Stimulated activated CD4-positive, alpha-beta T cell treated with anti-CD3 and anti-CD28 coated beads, Interleukin-4, amount 100 ng/mL, for 4 hours (primary cell): ENCODE results near the gene ERC2.

Experiments
- DNase-seq, 2 experiments: peaks; one replicate each; pipeline ENCODE4 v3.0.0-alpha.2; 2020

The ERC2 gene

GRCh38 chr3:55559500-55560423, 908.5 kb downstream of the ERC2 start:
- DNase-seq, result no peak

GRCh38 chr3:55558316-55558715, 910.0 kb downstream of the ERC2 start:
- DNase-seq, result no peak

DNA sequence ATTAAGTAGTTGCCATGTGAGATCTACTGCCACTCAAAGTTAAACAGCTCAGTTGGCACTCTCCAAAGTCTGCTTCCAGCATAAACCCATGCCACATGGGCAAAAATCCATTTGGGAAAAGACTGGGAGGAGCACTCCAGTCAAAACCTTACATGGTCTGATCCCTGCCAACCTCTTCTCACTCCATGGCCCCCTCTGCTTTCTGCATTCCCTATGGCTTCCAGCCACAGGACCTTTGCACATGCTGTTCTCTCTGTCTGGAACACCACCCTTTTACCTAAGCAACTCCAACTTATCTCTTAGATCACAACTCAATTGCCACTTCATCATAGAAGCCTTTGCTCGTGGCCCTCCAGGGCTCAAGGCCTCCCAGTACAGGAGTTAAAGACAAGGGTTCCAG, 910.7 kb downstream of the ERC2 start:
- DNase-seq, result no peak

- DNase-seq, result no peak
Measured at GRCh38 chr3:55556619-55557537, 911.4 kb downstream of the ERC2 start.

DNA sequence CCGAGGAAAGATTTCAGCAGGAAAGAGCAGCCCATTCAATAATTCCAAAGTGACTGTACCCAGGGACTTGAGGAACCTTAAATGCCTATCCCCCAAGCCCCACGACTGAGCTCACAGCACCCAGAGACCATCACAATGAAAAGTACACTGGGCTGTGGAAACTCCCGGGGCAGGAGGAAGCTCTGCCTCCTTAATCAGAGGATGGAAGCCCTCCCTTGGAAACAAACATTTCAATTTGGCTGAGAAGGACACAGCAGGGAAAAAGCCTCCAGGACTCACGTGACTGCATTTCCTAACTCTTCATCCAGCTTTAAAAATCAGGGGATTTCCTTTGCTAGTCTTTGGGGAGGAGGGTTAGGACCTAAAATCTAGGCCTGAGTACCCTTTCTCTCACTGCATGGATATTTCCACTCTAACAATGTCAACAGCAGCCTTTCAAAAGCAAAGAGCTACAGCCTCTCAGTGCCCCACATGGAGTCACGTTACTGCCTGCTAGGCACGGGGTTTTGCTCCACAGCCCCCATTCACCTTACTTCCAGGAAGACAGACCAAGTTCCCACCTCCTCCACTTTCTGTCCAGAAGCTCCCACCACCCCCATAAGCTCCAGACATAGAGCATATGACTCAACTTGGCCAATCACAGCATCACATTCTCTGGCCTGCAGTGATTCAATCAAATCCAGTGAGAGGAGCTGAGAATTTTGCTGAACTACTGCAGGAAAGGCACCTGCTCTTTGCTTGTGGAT, 912.2 kb downstream of the ERC2 start:
- no peak for DNase-seq

- no peak for DNase-seq
Measured at GRCh38 chr3:55554634-55555425, 913.4 kb downstream of the ERC2 start.

- DNase-seq, result no peak
Measured at GRCh38 chr3:55551644-55552043, 916.6 kb downstream of the ERC2 start.

DNA sequence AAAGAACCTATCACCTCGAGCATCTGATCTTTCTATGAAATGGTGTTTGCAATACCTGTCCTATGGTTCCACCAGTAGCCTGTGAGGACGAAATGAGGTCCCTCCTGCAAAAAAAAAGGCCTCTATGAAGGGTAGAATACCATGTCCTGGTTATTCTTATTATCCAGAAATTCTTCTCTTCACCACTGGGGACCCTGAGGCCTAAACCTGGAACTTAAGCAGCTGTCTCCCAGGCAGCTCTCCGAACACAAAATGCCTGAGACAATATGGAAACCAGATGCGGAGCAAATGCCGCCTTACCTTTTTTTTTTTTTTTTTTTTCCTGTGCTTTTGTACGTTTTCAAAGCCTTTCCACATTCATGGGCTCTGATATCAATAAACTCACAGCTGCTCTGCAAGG, 919.1 kb downstream of the ERC2 start:
- no peak for DNase-seq

- no peak for DNase-seq
Measured at GRCh38 chr3:55546866-55547669, 921.2 kb downstream of the ERC2 start.

DNA sequence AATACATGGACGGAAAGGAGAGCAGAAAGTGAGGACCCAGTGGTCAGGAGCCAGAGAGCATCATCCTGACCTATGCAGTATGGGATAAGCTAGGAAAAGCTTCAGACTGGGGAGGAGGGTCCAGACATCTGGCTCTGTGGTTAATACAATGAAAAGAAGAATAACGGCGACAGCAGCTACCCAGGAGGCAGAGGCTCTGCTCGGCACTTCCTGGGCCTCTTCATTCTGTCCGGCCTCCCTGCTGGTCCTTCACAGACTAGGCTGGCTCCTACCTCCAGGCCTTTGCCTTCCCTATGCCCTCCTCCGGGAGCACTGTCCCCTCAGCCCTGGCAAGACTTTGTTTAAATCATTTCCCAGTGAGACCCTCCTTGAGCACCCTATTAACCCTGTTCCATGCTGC, 922.3 kb downstream of the ERC2 start:
- DNase-seq, result no peak

DNA sequence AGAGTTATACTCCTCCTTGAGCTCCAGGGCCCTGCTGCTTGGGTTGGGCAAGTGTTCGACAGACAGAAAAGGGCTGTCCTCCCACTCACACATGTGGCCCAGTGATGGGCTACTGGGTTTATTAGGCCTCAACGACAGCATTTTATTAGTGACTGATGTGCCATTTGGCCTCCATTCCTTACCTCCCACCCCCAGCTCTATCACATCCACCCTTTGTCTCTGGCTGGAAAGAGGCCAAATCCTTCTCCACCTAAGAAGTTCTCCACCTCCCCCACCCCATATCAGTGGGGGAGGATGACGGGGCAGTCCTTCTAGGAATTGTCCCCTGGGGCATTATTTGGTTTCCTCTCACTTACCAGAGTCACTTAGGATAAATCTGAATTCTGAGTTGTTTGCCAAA, 924.0 kb downstream of the ERC2 start:
- no peak for DNase-seq

- DNase-seq, result no peak
Measured at GRCh38 chr3:55543181-55543614, 925.1 kb downstream of the ERC2 start.

GRCh38 chr3:55541456-55541855, 926.8 kb downstream of the ERC2 start:
- no peak for DNase-seq

DNA sequence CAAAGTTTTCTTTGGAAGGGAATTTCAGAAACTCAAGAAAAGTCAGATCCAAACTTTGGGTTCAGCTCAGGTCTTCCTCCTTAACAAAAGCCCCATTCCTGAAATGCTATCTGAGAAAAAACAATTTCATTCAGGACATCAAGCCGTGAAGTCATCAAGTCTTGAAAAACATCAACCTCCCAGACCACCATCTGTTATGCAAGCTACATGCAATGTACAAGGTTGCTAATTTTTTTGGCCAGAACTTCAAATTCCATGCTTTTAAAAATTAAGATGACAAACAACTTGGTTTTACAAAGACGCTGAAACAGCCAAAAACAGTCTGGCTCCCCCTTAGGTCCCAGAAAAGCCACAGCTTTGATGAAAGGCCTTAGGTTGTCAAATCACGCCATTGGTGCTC, 927.3 kb downstream of the ERC2 start:
- DNase-seq, result no peak

- no peak for DNase-seq
Measured at GRCh38 chr3:55540579-55540978, 927.7 kb downstream of the ERC2 start.

DNA sequence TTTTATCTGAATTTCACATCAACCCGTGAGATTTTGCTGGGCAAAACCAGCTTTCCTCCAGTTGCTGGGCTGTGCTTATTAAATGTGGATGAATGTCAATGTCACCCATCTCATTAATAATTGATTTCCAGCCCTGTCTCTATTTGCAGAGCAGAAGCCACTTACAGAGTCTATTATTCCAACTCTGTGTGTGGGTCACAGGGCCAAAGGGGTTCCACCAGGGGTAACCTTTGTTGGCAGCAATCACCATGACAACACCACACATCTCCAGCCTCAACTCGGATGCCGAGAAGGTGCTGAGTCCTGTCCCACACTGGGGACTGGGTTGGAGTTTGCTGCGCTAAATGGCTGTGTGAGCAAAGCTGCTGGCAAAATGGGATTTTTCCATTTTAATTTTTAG, 930.1 kb downstream of the ERC2 start:
- no peak for DNase-seq

DNA sequence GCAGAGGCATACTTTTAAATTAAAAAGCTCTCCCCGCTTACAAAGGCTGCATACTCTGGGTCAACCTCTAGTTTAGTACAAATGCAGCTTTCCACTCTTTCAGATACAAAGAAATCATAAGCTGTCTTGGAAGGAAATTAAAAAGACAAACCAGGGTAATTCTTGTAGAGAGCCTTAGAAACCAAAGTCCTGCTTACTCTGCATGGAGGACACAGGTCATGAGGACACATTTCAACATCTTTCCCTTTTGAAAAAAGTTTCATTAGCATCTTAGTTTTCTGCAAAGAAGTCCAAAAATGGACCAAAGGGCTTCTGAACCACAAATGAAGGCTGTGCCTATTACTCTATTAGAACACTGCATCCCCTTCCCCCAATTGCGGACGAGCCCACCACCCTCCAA, 930.7 kb downstream of the ERC2 start:
- no peak for DNase-seq

DNA sequence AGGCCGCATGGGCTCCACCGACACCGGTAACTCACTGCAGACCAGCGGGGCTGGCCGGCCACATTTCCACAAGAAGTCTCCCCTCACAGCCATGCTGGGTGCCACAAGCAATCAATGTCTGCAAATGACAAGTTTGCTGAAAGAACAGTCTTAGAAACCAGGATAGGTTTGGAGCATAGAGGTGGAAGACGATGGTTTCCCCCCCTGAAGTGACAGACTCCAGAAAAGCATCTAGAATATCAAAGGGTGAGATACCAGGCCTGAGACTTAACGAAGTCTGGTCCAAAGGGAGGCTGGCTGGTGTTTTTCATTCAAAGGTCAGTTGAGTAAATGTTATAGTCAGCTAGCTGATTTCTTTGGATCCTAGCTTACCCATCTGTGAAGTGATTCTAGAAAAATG, 931.1 kb downstream of the ERC2 start:
- no peak for DNase-seq

DNA sequence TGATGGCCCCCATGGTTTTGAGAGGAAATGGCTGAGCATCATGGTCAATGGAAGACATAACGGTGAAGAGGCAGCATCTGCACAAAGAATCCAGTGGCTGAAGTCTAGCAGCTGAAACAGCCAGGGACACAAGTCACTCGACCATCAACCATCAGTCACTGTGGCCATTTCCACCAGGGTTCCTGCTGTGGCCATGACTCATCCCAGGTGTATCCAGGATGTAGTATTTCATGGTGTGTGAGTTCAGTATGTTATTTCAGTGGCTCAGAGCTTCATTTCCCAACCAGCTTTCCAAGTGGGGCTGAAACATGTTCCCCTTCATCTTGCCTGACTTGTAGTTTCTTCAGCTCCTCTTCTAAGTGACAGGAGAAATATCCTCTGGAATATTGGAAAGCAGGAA, 933.4 kb downstream of the ERC2 start:
- no peak for DNase-seq

DNA sequence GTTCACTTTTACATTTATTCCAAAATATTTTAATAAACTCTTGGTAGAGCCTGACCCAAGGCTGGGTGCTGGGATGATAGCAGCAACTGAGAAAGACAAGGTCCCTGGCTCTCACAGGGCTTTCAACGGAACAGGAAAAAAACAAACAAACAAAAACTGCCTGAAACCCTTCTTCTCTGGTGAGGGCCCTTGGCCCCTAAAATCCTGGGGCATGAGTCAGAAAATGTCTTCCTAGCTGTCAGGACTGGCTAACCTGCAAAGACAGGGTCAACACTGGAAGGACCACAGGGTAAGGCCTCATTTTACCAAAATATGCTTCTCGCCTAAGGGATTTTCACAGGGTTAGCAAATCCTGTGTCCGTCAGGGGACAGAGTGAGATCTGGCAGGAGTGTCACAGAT, 935.5 kb downstream of the ERC2 start:
- DNase-seq, result no peak

DNA sequence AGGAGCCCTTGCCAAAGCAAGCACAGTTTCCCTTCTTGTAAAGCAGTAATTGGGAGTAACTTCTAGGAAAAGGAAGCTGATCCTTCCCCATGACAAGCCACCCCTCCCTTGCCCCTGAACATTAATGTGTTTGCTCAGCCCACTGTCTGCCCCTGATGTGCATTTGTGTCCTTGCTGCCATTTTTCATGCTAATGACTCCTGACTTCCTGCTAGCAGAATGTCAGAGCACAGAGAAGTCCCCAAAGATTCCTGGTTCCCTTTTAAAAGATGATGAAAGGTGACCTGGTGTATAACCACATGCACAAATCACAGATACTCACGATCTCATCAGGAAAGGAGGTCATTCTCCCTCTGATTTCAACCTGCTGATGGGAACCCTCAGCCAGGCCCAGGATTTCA, 936.9 kb downstream of the ERC2 start:
- no peak for DNase-seq
